H1 (cell line): ENCODE measurements around the gene SYN1. TPM values are rescaled to one million over a fixed set of nuclear protein-coding genes. Genes with fewer than 3 reads are reported as not detected.
A peak's percentile ranks its signal among the peaks of the same experiment; 100 is the strongest.

Experiments used
- CTCF ChIA-PET: fragments of 300-600 bp; sonication (Branson Sonifier 250); formaldehyde crosslinking; loops from one replicate; lab custom pipeline; 2021; ENCODE audit not compliant: partially characterized antibody; lab: Charles Lee
- POLR2A ChIA-PET: fragments of 300-600 bp; sonication (Branson Sonifier 250); formaldehyde crosslinking; loops from one replicate; lab custom pipeline; 2021; ENCODE audit warnings: inconsistent platforms; ENCODE audit not compliant: partially characterized antibody; lab: Charles Lee
- DNase-seq, 2 experiments: peaks; one replicate each; pipeline versions ENCODE4 v3.0.0 to v3.0.0-alpha.2; 2010 to 2022; ENCODE audit warnings: low spot score in 2 of 2, low read depth in 1 of 2, mixed read lengths in 1 of 2
- FAIRE-seq: peaks from 2 replicates; lab custom pipeline; 2011; peaks lifted over from hg19 to GRCh38; lab: Jason Lieb, UNC
- H2AFZ ChIP-seq: 2 replicates; pipeline ENCODE4 v1.8.1; 2012; ENCODE audit warnings: low read length, inconsistent platforms
- H2AK5ac ChIP-seq: 2 replicates; pipeline ENCODE4 v1.6.1; 2013; ENCODE audit warnings: low read depth, low read length
- H2BK120ac ChIP-seq: replicated peaks from 2 replicates; pipeline ENCODE3; 2013; ENCODE audit warnings: low read depth, low read length, inconsistent platforms
- H2BK12ac ChIP-seq: 2 replicates; pipeline ENCODE4 v1.6.1; 2013; ENCODE audit warnings: low read depth, low read length
- H2BK15ac ChIP-seq: 2 replicates; pipeline ENCODE4 v1.6.1; 2013; ENCODE audit warnings: low read length
- H2BK20ac ChIP-seq: 2 replicates; pipeline ENCODE4 v1.6.1; 2013; ENCODE audit warnings: low read length
- H2BK5ac ChIP-seq: 2 replicates; pipeline ENCODE4 v1.6.1; 2013; ENCODE audit warnings: low read depth, low read length
- H3K14ac ChIP-seq: 2 replicates; pipeline ENCODE4 v1.6.1; 2013; ENCODE audit warnings: inconsistent platforms; ENCODE audit not compliant: insufficient read length
- H3K18ac ChIP-seq: 2 replicates; pipeline ENCODE4 v1.6.1; 2013; ENCODE audit warnings: low read length; ENCODE audit errors: extremely low read depth
- H3K23ac ChIP-seq: 2 replicates; pipeline ENCODE4 v1.6.1; 2013; ENCODE audit warnings: inconsistent platforms; ENCODE audit not compliant: insufficient read length
- H3K23me2 ChIP-seq: 2 replicates; pipeline ENCODE4 v1.6.1; 2013; ENCODE audit warnings: low read depth, low read length
- H3K27ac ChIP-seq: 2 replicates; pipeline ENCODE4 v1.6.1; 2011; ENCODE audit warnings: low read depth, low read length, inconsistent platforms
- H3K27me3 ChIP-seq, 4 experiments: replicated peaks in 1 of 4; 1 replicate in 1 of 4; 2 replicates in 3 of 4; pipeline versions ENCODE4 v1.6.1 to v1.8.1; 2011 to 2013; ENCODE audit warnings: low read length in 3 of 4, mild to moderate bottlenecking in 3 of 4, inconsistent platforms in 2 of 4, mixed read lengths in 2 of 4, moderate library complexity in 1 of 4; ENCODE audit not compliant: control insufficient read depth in 3 of 4, insufficient read depth in 3 of 4; ENCODE audit errors: extremely low read depth in 1 of 4
- H3K36me3 ChIP-seq, 4 experiments: 2 replicates each; pipeline versions ENCODE4 v1.6.1 to v1.8.1; 2011 to 2013; ENCODE audit warnings: mild to moderate bottlenecking in 4 of 4, low read length in 3 of 4, moderate library complexity in 2 of 4, control low read depth in 1 of 4, inconsistent platforms in 1 of 4; ENCODE audit not compliant: insufficient read depth in 4 of 4, control insufficient read depth in 2 of 4
- H3K4ac ChIP-seq: replicated peaks from 2 replicates; pipeline ENCODE3; 2013; ENCODE audit warnings: low read length, low read depth, mixed read lengths, inconsistent platforms; ENCODE audit not compliant: insufficient read length
- H3K4me1 ChIP-seq, 4 experiments: replicated peaks in 1 of 4; 1 replicate in 1 of 4; 2 replicates in 3 of 4; pipeline versions ENCODE4 v1.6.1 to v1.8.1; 2011 to 2013; ENCODE audit warnings: low read length in 3 of 4, inconsistent platforms in 2 of 4, mixed read lengths in 1 of 4; ENCODE audit not compliant: insufficient read depth in 4 of 4, control insufficient read depth in 3 of 4
- H3K4me2 ChIP-seq, 2 experiments: 2 replicates each; pipeline versions ENCODE4 v1.6.1 to v1.8.1; 2011 to 2013; ENCODE audit warnings: low read depth in 2 of 2, low read length in 2 of 2, control low read depth in 1 of 2, inconsistent platforms in 1 of 2, mild to moderate bottlenecking in 1 of 2; ENCODE audit not compliant: insufficient read depth in 1 of 2
- H3K4me3 ChIP-seq, 4 experiments: fragments of 200-600, 300-600 bp in 1 of 4; sonication (generic), shearing (Covaris generic), sonication (Bioruptor Twin) in 1 of 4; 2 replicates each; pipeline versions ENCODE4 v1.5.1 to v1.8.1; 2011 to 2016; ENCODE audit warnings: low read length in 4 of 4, low read depth in 3 of 4, control low read depth in 2 of 4, inconsistent platforms in 2 of 4, mild to moderate bottlenecking in 2 of 4, mixed read lengths in 1 of 4, moderate library complexity in 1 of 4; ENCODE audit not compliant: insufficient read depth in 2 of 4; ENCODE audit errors: extremely low read depth in 1 of 4
- H3K56ac ChIP-seq: replicated peaks from 2 replicates; pipeline ENCODE3; 2013; ENCODE audit warnings: low read depth, mild to moderate bottlenecking, mixed read lengths, low read length, inconsistent platforms; ENCODE audit not compliant: insufficient read length
- H3K79me1 ChIP-seq: 2 replicates; pipeline ENCODE4 v1.6.1; 2013; ENCODE audit warnings: low read depth, low read length, control low read depth
- H3K79me2 ChIP-seq, 2 experiments: 2 replicates each; pipeline versions ENCODE4 v1.6.1 to v1.8.1; 2012 to 2013; ENCODE audit warnings: low read length in 2 of 2, mild to moderate bottlenecking in 2 of 2, inconsistent platforms in 1 of 2; ENCODE audit not compliant: insufficient read depth in 2 of 2, control insufficient read depth in 1 of 2
- H3K9ac ChIP-seq, 4 experiments: replicated peaks in 1 of 4; 1 replicate in 1 of 4; 2 replicates in 3 of 4; pipeline versions ENCODE4 v1.6.1 to v1.8.1; 2011 to 2013; ENCODE audit warnings: low read depth in 3 of 4, low read length in 3 of 4, control low read depth in 2 of 4, mild to moderate bottlenecking in 2 of 4, moderate library complexity in 2 of 4, inconsistent platforms in 1 of 4; ENCODE audit errors: extremely low read depth in 1 of 4
- H3K9me3 ChIP-seq, 2 experiments: 2 replicates each; pipeline versions ENCODE4 v1.6.1 to v1.8.1; 2012 to 2013; ENCODE audit warnings: mild to moderate bottlenecking in 2 of 2, moderate library complexity in 2 of 2, control low read depth in 1 of 2, inconsistent platforms in 1 of 2, low read depth in 1 of 2, low read length in 1 of 2, mixed read lengths in 1 of 2; ENCODE audit not compliant: insufficient read depth in 2 of 2
- H4K20me1 ChIP-seq, 2 experiments: replicated peaks in 1 of 2; 2 replicates each; pipeline versions ENCODE3 to v1.8.1; 2011 to 2013; ENCODE audit warnings: inconsistent platforms in 2 of 2, low read length in 2 of 2, mild to moderate bottlenecking in 1 of 2; ENCODE audit not compliant: insufficient read depth in 2 of 2, control insufficient read depth in 1 of 2
- H4K5ac ChIP-seq: 2 replicates; pipeline ENCODE4 v1.6.1; 2013; ENCODE audit warnings: low read length, low read depth, mixed read lengths, inconsistent platforms; ENCODE audit not compliant: insufficient read length
- H4K8ac ChIP-seq: 2 replicates; pipeline ENCODE4 v1.8.0; 2013; ENCODE audit warnings: mild to moderate bottlenecking, moderate library complexity, low read length, inconsistent platforms; ENCODE audit not compliant: insufficient read depth; ENCODE audit errors: extremely low read depth
- H4K91ac ChIP-seq: replicated peaks from 2 replicates; pipeline ENCODE3; 2013; ENCODE audit warnings: low read length, mixed read lengths, inconsistent platforms; ENCODE audit not compliant: insufficient read length
- ATF2 ChIP-seq: IDR thresholded peaks from 2 replicates; pipeline ENCODE4 v1.6.1; 2012; ENCODE audit warnings: low read length, inconsistent platforms
- EP300 ChIP-seq, 2 experiments: IDR thresholded peaks; 1 replicate in 1 of 2; 2 replicates in 1 of 2; pipeline ENCODE4 v1.6.1; 2011 to 2012; ENCODE audit warnings: low read depth in 2 of 2, low read length in 2 of 2, mild to moderate bottlenecking in 2 of 2, borderline replicate concordance in 1 of 2, inconsistent platforms in 1 of 2, moderate library complexity in 1 of 2
- PHF8 ChIP-seq: fragments of 200-600 bp; sonication (generic); conservative IDR thresholded peaks from 2 replicates; pipeline ENCODE4 v1.7.1; 2012; ENCODE audit warnings: low read depth, mild to moderate bottlenecking, inconsistent platforms, low read length, moderate library complexity
- POLR2A ChIP-seq, 2 experiments: IDR thresholded peaks; 1 replicate in 1 of 2; 2 replicates in 1 of 2; pipeline ENCODE4 v1.6.1; 2011; ENCODE audit warnings: low read depth in 2 of 2, low read length in 2 of 2, mild to moderate bottlenecking in 2 of 2; ENCODE audit errors: control extremely low read depth in 1 of 2
- RAD21 ChIP-seq, 2 experiments: IDR thresholded peaks in 1 of 2; conservative IDR thresholded peaks in 1 of 2; 2 replicates each; pipeline ENCODE4 v1.6.1; 2011; ENCODE audit warnings: low read depth in 2 of 2, low read length in 2 of 2, improper control_type of control experiment in 1 of 2, inconsistent platforms in 1 of 2, mild to moderate bottlenecking in 1 of 2, moderate library complexity in 1 of 2
- SP1 ChIP-seq: IDR thresholded peaks from 2 replicates; pipeline ENCODE4 v1.6.1; 2011; ENCODE audit warnings: low read depth, low read length
- TAF1 ChIP-seq: IDR thresholded peaks from 2 replicates; pipeline ENCODE4 v1.6.1; 2011; ENCODE audit warnings: mild to moderate bottlenecking, low read depth, low read length
- TEAD4 ChIP-seq: IDR thresholded peaks from 2 replicates; pipeline ENCODE4 v1.6.1; 2012; ENCODE audit warnings: low read depth, low read length, inconsistent platforms, mixed read lengths
- WGBS, 2 experiments: shearing (Covaris generic) in 1 of 2; methylation state at CpG; one replicate each; pipeline versions ENCODE4 v1.1.6 to v1.1.7; 2013 to 2015; ENCODE audit warnings: low lambda C conversion rate in 2 of 2, mixed read lengths in 2 of 2, inconsistent platforms in 1 of 2, low coverage in 1 of 2, missing lambda C conversion rate in 1 of 2; ENCODE audit not compliant: insufficient replicate concordance in 2 of 2, insufficient coverage in 1 of 2, insufficient read length in 1 of 2; ENCODE audit errors: extremely low coverage in 1 of 2, missing lambda C conversion rate in 1 of 2; 5-methylcytosine and 5-hydroxymethylcytosine counted together
- polyA plus RNA-seq, 7 experiments: library from polyadenylated mRNA; depleted of rRNA in 3 of 7; stranded (reverse) in 5 of 7; unstranded in 2 of 7; fragments of >200 nt in 5 of 7; fragments of 200-250 nt in 2 of 7; gene quantifications; 1 replicate in 5 of 7; 2 replicates in 1 of 7; 4 replicates in 1 of 7; pipeline versions ENCODE4 v1.2.1 to v1.2.3, GENCODE V29; 2011 to 2013; ENCODE audit warnings: missing spikeins in 2 of 7, mixed read lengths in 2 of 7
- total RNA-seq: library from RNA; stranded (reverse); fragmentation: NEBNext Ultra II Directional; extraction: Animal tissue kit (Norgen Biotek cat#: 25700); gene quantifications from 2 replicates; pipeline ENCODE4 v1.2.1, GENCODE V29; 2021

The SYN1 gene
- total and polyA plus RNA-seq, 2 of the 8 experiments (the other 6 are each of a cell fraction or from before 2014, with no cell fraction given), result 2.1 to 14.1 TPM

GRCh38 chrX:47573341-47574075 is 46.1 kb downstream of the SYN1 start:
- no peak overlapping the region for H3K23ac ChIP-seq
- H3K9ac ChIP-seq, result peak overlapping the region in 3 of 4 experiments; percentile 54 to 74 (median 60); a peak in 5 of 7 replicates
- TF ChIP-seq ATF2 (no peak), POLR2A (IDR thresholded peaks at IDR 0.05; ENCODE audit: control extremely low read depth in 1 of 2, low read depth in 2 of 2, low read length in 2 of 2) (peak in 1 of 2 experiments; percentile 34; a peak in 1 of 3 replicates), TEAD4 (peak; percentile 97), TAF1 (0 out of 2 replicates have a peak, but pooled peaks have one; percentile 45), PHF8 (0 out of 2 replicates have a peak, but pooled peaks have one; percentile 35), SP1 (0 out of 2 replicates have a peak, but pooled peaks have one; percentile 27), EP300 (IDR thresholded peaks at IDR 0.05; ENCODE audit: borderline replicate concordance in 1 of 2, low read depth in 2 of 2, low read length in 2 of 2) (0 out of 3 replicates have a peak, but pooled peaks of 1 of the 2 experiments have one; percentile 25), RAD21 (IDR thresholded peaks at IDR 0.05 in 1 of 2, conservative IDR thresholded peaks at IDR 0.05 in 1 of 2; ENCODE audit: low read depth in 2 of 2, low read length in 2 of 2) (0 out of 4 replicates have a peak, but pooled peaks of 1 of the 2 experiments have one; percentile 8)

More at GRCh38 chrX:47573341-47574075, 46.1 kb downstream of the SYN1 start:
- POLR2A ChIA-PET, result interaction anchor here (0.6 to 2.6 kb wide), 13 partner anchors 9 to 1359 kb away, joined by 3 to 11 read pairs (median 4); partner anchors contain the start of genes ARAF, SYN1 and TIMP1
- Histone ChIP-seq H3K36me3 (peaks cover 0 to 10% (median 4%) of the 10 kb centered on the region in 4 experiments; a peak in 4 of 8 replicates), H3K4ac (no peak overlapping the region), H3K27ac (peak overlapping the region; percentile 85; the same call in 1 of the 2 replicates), H2AK5ac (peak overlapping the region; percentile 82), H4K91ac (peak overlapping the region; percentile 10), H3K4me3 (peak overlapping the region; percentile 41 to 63 (median 46); a peak in 7 of 8 replicates), H3K23me2 (peaks cover 7% of the 10 kb centered on the region; the same call in 1 of the 2 replicates), H3K27me3 (no peaks in the 10 kb centered on the region), H2BK5ac (peak overlapping the region; percentile 83), H3K4me2 (peak overlapping the region; percentile 68 to 82), H2BK15ac (0 out of 2 replicates have a peak overlapping the region, but pooled peaks have one; percentile 16), H3K79me1 (no peaks in the 10 kb centered on the region), H3K56ac (no peak overlapping the region), H3K9me3 (no peaks in the 10 kb centered on the region), H2BK120ac (no peak overlapping the region), H2BK12ac (peak overlapping the region; percentile 95), H4K20me1 (no peaks in the 10 kb centered on the region), H3K14ac (no peak overlapping the region), H4K8ac (peak overlapping the region; percentile 68), H3K79me2 (no peaks in the 10 kb centered on the region), H3K18ac (peak overlapping the region; percentile 71), H3K4me1 (peaks cover 0 to 14% (median 8%) of the 10 kb centered on the region in 4 experiments; a peak in 5 of 7 replicates), H2AFZ (no peak overlapping the region), H4K5ac (peak overlapping the region; percentile 86), H2BK20ac (no peak overlapping the region)
- FAIRE-seq (peak; percentile 24), DNase-seq (peak in 1 of 2 experiments; percentile 69)
- WGBS, 2 experiments, result 14% methylated on average over 10 of the region's 20 CpGs; no CpG with 5 or more reads in 1 of the 2 experiments
- CTCF ChIA-PET, result interaction anchor here (0.7 to 1.6 kb wide), 5 partner anchors 9 to 70 kb away, joined by 3 to 5 read pairs (median 4); partner anchors contain the start of gene TIMP1
